Measurements from ENCODE around the gene IL5RA.

The IL5RA gene

DNA sequence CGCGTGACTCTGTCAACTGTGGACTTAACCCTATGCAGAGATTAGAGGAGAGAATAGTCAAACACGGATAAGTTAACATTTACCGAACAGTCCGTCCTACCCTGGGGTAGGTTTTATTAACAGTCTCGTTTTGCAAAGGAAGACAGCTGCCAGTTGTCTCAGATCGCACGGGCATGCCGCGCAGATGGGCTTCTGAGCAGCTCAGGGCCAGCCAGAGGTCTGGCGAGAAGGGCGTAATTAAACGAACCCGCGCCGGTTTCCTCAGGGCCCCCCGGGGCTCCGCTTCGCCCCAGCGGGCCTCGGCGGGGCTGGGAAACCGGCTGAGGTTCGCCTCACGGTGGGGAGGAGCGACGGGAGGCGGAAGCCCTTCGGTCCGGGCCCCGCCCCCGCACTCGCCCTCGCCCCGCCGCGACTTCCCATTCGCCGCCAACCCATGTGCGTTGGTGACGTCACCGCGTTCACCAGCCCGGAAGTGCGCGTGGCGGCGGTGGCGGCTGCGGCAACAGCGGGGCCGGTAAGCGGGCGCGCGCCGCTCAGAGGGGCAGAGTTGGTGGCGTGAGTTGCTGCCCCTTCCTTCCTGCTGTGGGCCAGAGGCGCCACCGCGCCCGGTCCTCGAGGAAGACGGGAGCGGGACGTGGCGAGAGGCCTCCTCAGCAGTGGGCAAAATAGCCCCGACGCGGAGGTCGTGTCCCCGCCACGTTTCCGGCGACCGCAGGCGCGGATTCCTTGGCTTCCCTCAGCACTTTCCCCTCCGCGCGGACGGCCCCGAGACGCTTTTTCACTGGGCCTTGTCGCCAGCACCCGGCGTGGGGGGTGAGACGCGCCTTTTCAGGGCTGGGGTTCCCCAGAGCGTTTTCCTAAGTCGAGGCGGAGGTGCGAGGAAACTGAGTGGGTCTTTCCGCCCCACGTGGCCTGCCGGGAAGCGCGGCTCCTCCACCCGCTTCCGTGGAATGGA, 16.6 kb upstream of the IL5RA start, which contains the start of gene TRNT1:
Gene TRNT1, plus strand, starts transcription at position 464 of the 955 bp plus-strand sequence. CDS start 2,101 bp downstream, outside the sequence.
- no peaks in the 10 kb centered on the region for H4K20me1 ChIP-seq (ENCODE audit: insufficient read depth, low read length)
- H3K27ac ChIP-seq (ENCODE audit: low read length): peak within 1 kb of the TSS; percentile 87
- H2AFZ ChIP-seq (ENCODE audit: low read depth, low read length): peak within 1 kb of the TSS; percentile 87
- peaks cover 23% of the 10 kb centered on the region for H3K4me1 ChIP-seq (ENCODE audit: low read length)
- TF ChIP-seq EZH2phosphoT487 (IDR thresholded peaks at IDR 0.05; ENCODE audit: low read depth): no peak
- TF ChIP-seq, protein P1, sequence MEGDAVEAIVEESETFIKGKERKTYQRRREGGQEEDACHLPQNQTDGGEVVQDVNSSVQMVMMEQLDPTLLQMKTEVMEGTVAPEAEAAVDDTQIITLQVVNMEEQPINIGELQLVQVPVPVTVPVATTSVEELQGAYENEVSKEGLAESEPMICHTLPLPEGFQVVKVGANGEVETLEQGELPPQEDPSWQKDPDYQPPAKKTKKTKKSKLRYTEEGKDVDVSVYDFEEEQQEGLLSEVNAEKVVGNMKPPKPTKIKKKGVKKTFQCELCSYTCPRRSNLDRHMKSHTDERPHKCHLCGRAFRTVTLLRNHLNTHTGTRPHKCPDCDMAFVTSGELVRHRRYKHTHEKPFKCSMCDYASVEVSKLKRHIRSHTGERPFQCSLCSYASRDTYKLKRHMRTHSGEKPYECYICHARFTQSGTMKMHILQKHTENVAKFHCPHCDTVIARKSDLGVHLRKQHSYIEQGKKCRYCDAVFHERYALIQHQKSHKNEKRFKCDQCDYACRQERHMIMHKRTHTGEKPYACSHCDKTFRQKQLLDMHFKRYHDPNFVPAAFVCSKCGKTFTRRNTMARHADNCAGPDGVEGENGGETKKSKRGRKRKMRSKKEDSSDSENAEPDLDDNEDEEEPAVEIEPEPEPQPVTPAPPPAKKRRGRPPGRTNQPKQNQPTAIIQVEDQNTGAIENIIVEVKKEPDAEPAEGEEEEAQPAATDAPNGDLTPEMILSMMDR (IDR thresholded peaks at IDR 0.05; ENCODE audit: low read depth, low read length): no peak
- H3K36me3 ChIP-seq (replicated peaks; ENCODE audit: low read depth, low read length): peaks cover 33% of the 10 kb centered on the region
- H3K27me3 ChIP-seq (ENCODE audit: low read depth, low read length): no peaks in the 10 kb centered on the region
- no peaks in the 10 kb centered on the region for H3K9me3 ChIP-seq (ENCODE audit: insufficient read depth, low read length)
- peaks cover 44% of the 10 kb centered on the region for H3K79me2 ChIP-seq (ENCODE audit: low read length)
- peak within 1 kb of the TSS; percentile 98 for H3K9ac ChIP-seq (ENCODE audit: low read length)
- H3K4me2 ChIP-seq (ENCODE audit: low read length): peak within 1 kb of the TSS; percentile 90
- H3K4me3 ChIP-seq (ENCODE audit: low read length): peak within 1 kb of the TSS; percentile 93

DNA sequence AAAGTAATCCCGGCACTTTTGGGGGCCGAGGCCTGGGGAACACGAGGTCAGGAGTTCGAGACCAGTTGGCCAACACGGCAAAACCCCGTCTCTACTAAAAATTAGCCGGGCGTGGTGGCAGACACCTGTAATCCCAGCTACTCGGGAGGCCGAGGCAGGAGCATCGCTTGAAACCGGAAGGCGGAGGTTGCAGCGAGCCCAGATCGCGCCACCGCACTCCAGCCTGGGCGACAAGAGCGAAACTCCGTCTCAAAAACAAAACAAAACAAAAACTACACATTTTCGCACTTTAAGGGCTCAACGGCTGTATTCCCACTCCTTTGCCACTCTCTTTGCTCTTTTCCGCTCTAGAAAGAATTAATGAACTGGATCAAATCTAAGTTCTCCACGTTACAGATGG, 15.8 kb upstream of the IL5RA start:
- Histone ChIP-seq H3K9me3 (ENCODE audit: insufficient read depth, low read length) (no peaks in the 10 kb centered on the region), H3K27ac (ENCODE audit: low read length) (peak overlapping the region; percentile 87), H3K36me3 (replicated peaks; ENCODE audit: low read depth, low read length) (peaks cover 29% of the 10 kb centered on the region), H3K4me3 (ENCODE audit: low read length) (peak overlapping the region; percentile 93), H3K4me1 (ENCODE audit: low read length) (peaks cover 23% of the 10 kb centered on the region), H3K27me3 (ENCODE audit: low read depth, low read length) (no peaks in the 10 kb centered on the region), H2AFZ (ENCODE audit: low read depth, low read length) (peak overlapping the region; percentile 87; the same call in 1 of the 2 replicates), H3K79me2 (ENCODE audit: low read length) (peaks cover 41% of the 10 kb centered on the region), H3K4me2 (ENCODE audit: low read length) (peak overlapping the region; percentile 82), H4K20me1 (ENCODE audit: insufficient read depth, low read length) (no peaks in the 10 kb centered on the region), H3K9ac (ENCODE audit: low read length) (peak overlapping the region; percentile 97)
- TF ChIP-seq EZH2phosphoT487 (IDR thresholded peaks at IDR 0.05; ENCODE audit: low read depth): no peak
- TF ChIP-seq, protein P1 (IDR thresholded peaks at IDR 0.05; ENCODE audit: low read depth, low read length): no peak

DNA sequence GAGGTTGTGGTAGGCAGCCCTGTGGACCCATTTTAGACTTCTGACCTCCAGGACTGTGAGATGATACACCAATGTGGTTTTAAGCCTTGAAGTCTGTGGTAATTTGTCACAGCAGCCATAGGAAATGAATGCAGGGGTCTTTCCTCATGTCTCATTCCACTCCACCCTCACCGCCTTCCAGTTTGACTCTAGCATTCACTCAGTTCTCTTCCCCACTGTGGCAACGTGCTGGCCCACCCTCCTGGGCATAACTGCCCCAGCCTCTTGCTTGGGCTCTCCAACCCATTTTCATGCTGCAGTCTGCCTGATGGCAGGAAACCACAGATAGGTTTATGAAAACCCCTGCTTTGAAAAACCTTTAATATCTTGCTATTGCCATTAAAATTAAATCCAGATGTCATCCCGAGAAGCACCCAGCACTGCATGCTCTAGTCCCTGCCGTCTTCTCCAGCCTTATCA, 9.2 kb upstream of the IL5RA start:
- H3K4me2 ChIP-seq (ENCODE audit: low read length): no peak overlapping the region
- TF ChIP-seq EZH2phosphoT487 (IDR thresholded peaks at IDR 0.05; ENCODE audit: low read depth): no peak
- TF ChIP-seq, protein P1 (IDR thresholded peaks at IDR 0.05; ENCODE audit: low read depth, low read length): no peak

DNA sequence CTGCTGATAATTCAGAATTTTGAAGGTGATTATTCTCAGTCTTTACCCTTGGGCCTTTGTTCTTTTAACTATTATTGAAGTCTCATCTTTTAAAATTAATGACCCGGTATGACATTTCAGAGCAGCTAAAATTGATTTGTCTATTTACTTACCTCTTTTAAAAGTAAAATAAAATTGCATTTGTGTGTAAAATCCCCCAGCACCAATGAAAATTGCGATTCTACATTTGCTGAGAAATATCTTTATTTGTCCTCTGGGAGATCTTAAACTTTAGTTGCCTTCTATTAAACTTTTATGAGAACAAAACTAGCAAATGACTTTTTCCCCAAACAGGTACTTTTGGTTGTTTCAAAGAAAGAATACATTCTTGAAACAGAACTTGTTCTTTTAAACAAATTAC, 7.5 kb upstream of the IL5RA start:
- Histone ChIP-seq H3K27ac (ENCODE audit: low read length) (no peak overlapping the region), H3K9ac (ENCODE audit: low read length) (no peak overlapping the region), H3K27me3 (ENCODE audit: low read depth, low read length) (no peaks in the 10 kb centered on the region), H4K20me1 (ENCODE audit: insufficient read depth, low read length) (no peaks in the 10 kb centered on the region), H3K4me1 (ENCODE audit: low read length) (peaks cover 19% of the 10 kb centered on the region), H3K4me2 (ENCODE audit: low read length) (no peak overlapping the region), H3K9me3 (ENCODE audit: insufficient read depth, low read length) (0 out of 2 replicates have a peak, but pooled peaks cover 6% of the 10 kb centered on the region), H2AFZ (ENCODE audit: low read depth, low read length) (no peak overlapping the region), H3K79me2 (ENCODE audit: low read length) (no peaks in the 10 kb centered on the region), H3K36me3 (replicated peaks; ENCODE audit: low read depth, low read length) (no peaks in the 10 kb centered on the region), H3K4me3 (ENCODE audit: low read length) (no peak overlapping the region)
- TF ChIP-seq EZH2phosphoT487 (IDR thresholded peaks at IDR 0.05; ENCODE audit: low read depth): no peak
- TF ChIP-seq, protein P1 (IDR thresholded peaks at IDR 0.05; ENCODE audit: low read depth, low read length): no peak

More for the DNA sequence above, 9.2 kb upstream of the IL5RA start:
- H2AFZ ChIP-seq (ENCODE audit: low read depth, low read length): no peak overlapping the region
- no peak overlapping the region for H3K27ac ChIP-seq (ENCODE audit: low read length)
- H3K9ac ChIP-seq (ENCODE audit: low read length): no peak overlapping the region
- no peak overlapping the region for H3K4me3 ChIP-seq (ENCODE audit: low read length)
- H3K79me2 ChIP-seq (ENCODE audit: low read length): no peaks in the 10 kb centered on the region
- no peaks in the 10 kb centered on the region for H4K20me1 ChIP-seq (ENCODE audit: insufficient read depth, low read length)
- H3K36me3 ChIP-seq (replicated peaks; ENCODE audit: low read depth, low read length): no peaks in the 10 kb centered on the region
- no peaks in the 10 kb centered on the region for H3K27me3 ChIP-seq (ENCODE audit: low read depth, low read length)
- peaks cover 18% of the 10 kb centered on the region for H3K4me1 ChIP-seq (ENCODE audit: low read length)
- H3K9me3 ChIP-seq (ENCODE audit: insufficient read depth, low read length): 0 out of 2 replicates have a peak, but pooled peaks cover 6% of the 10 kb centered on the region

All from OCI-LY3 (cell line).